ENCODE measurements around the gene OARD1.
"Not testable (repeated sequence)": the region's sequence is repeated elsewhere in the genome, so short reads cannot be mapped to it uniquely, and the experiment has no call there.

The OARD1 gene

GRCh38 chr6:41025966-41026530 lies 46.1 kb downstream of the OARD1 start:
- DNase-seq (ENCODE audit: low read depth) = no peak

GRCh38 chr6:41023114-41023513 lies 49.0 kb downstream of the OARD1 start:
- DNase-seq (ENCODE audit: low read depth) = no peak

DNA sequence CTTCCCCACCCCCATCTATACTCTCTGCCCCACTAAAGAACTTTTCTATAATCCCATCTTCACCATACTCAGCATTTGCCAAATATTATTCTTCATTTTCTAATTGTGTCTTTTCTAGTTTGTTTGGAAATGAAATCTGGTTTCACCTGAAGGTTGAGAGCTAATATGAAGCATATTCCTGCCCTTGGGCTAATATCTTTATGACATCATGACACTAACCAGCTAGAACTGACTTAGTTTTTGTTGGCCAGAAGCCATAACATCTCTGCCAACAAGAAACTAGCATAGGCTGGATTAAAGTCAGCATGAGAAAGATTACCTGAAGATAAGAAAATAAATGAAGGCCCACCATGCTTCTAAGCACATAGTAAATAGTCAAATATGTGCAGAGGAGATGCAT lies 49.9 kb downstream of the OARD1 start:
- DNase-seq (ENCODE audit: low read depth) = no peak

GRCh38 chr6:41021832-41022231 lies 50.3 kb downstream of the OARD1 start:
- no peak for DNase-seq (ENCODE audit: low read depth)

GRCh38 chr6:41017663-41018062 lies 54.5 kb downstream of the OARD1 start:
- DNase-seq (ENCODE audit: low read depth) = no peak

- DNase-seq (ENCODE audit: low read depth) = not testable (repeated sequence)
Measured at GRCh38 chr6:41015860-41016259, 56.3 kb downstream of the OARD1 start.

GRCh38 chr6:41014780-41015179 lies 57.4 kb downstream of the OARD1 start:
- no peak for DNase-seq (ENCODE audit: low read depth)

All from activated T-helper 1 cell treated with Interleukin-2 at 50 U/mL for 16 hours (primary cell).